ENCODE measurements around the gene EIF3F.

The EIF3F gene

GRCh38 chr11:8006349-8006977, 19.3 kb downstream of the EIF3F start:
- peak; percentile 81 for TF ChIP-seq CTCF (IDR thresholded peaks at IDR 0.05; ENCODE audit: extremely low read depth, missing control alignments)
- peak; percentile 66 for DNase-seq (ENCODE audit: low spot score)

GRCh38 chr11:8008212-8008611, 21.1 kb downstream of the EIF3F start:
- TF ChIP-seq CTCF (IDR thresholded peaks at IDR 0.05; ENCODE audit: extremely low read depth, missing control alignments): no peak
- no peak for DNase-seq (ENCODE audit: low spot score)

- no peak for TF ChIP-seq CTCF (IDR thresholded peaks at IDR 0.05; ENCODE audit: extremely low read depth, missing control alignments)
- no peak for DNase-seq (ENCODE audit: low spot score)
Observed at GRCh38 chr11:8009856-8010255, 22.7 kb downstream of the EIF3F start.

GRCh38 chr11:8011371-8011770, 24.2 kb downstream of the EIF3F start:
- no peak for DNase-seq (ENCODE audit: low spot score)
- no peak for TF ChIP-seq CTCF (IDR thresholded peaks at IDR 0.05; ENCODE audit: extremely low read depth, missing control alignments)

- DNase-seq (ENCODE audit: low spot score): no peak
- TF ChIP-seq CTCF (IDR thresholded peaks at IDR 0.05; ENCODE audit: extremely low read depth, missing control alignments): no peak
Observed at GRCh38 chr11:8011981-8012444, 24.9 kb downstream of the EIF3F start.

GRCh38 chr11:8013833-8014232, 26.7 kb downstream of the EIF3F start:
- TF ChIP-seq CTCF (IDR thresholded peaks at IDR 0.05; ENCODE audit: extremely low read depth, missing control alignments): no peak
- DNase-seq (ENCODE audit: low spot score): no peak

- TF ChIP-seq CTCF (IDR thresholded peaks at IDR 0.05; ENCODE audit: extremely low read depth, missing control alignments): no peak
- DNase-seq (ENCODE audit: low spot score): no peak
Observed at GRCh38 chr11:8015753-8016239, 28.7 kb downstream of the EIF3F start.

Measured in GM20000 (cell line).